ENCODE data around the gene ISCU. TPM values are rescaled to one million over a fixed set of nuclear protein-coding genes. Genes with fewer than 3 reads are reported as not detected.

Gene ISCU
- total RNA-seq, 1 experiment from 2014 or later: 157 TPM

GRCh38 chr12:108598553-108599250, 36.3 kb downstream of the ISCU start:
- in situ Hi-C loops (cut with HindIII; ENCODE audit: low sequenced_read_pairs): no loop called here
- no peak for DNase-seq (ENCODE audit: low spot score)

DNA sequence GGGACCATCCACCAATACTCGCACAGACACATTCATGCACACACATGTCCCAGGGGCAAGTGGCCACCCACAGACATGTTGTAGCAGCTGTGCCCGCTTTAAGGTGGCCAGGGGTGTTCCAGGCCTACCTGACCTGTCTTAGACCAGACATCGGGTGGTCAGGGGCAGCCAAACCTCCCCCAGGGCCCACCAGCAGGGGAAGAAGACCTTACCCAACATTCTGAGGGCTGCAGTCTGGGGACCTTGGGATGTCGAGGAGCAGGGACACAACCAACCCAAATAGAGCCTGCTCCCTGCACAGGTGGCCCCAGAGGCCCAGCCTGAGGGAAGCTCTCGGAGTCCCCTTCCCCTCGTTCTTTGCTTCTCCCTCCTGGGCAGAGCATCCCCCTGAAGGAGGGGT, 37.1 kb downstream of the ISCU start:
- in situ Hi-C loops (cut with HindIII; ENCODE audit: low sequenced_read_pairs): no loop called here
- no peak for DNase-seq (ENCODE audit: low spot score)

GRCh38 chr12:108599948-108600701, 37.7 kb downstream of the ISCU start:
- in situ Hi-C loops (cut with HindIII; ENCODE audit: low sequenced_read_pairs): no loop called here
- no peak for DNase-seq (ENCODE audit: low spot score)

- DNase-seq (ENCODE audit: low spot score): no peak
- in situ Hi-C loops (cut with HindIII; ENCODE audit: low sequenced_read_pairs): no loop called here
These were observed 38.3 kb downstream of the ISCU start for GRCh38 chr12:108600702-108601007.

- in situ Hi-C loops (cut with HindIII; ENCODE audit: low sequenced_read_pairs): no loop called here
- DNase-seq (ENCODE audit: low spot score): no peak
These were observed 39.9 kb downstream of the ISCU start for GRCh38 chr12:108602209-108602705.

DNA sequence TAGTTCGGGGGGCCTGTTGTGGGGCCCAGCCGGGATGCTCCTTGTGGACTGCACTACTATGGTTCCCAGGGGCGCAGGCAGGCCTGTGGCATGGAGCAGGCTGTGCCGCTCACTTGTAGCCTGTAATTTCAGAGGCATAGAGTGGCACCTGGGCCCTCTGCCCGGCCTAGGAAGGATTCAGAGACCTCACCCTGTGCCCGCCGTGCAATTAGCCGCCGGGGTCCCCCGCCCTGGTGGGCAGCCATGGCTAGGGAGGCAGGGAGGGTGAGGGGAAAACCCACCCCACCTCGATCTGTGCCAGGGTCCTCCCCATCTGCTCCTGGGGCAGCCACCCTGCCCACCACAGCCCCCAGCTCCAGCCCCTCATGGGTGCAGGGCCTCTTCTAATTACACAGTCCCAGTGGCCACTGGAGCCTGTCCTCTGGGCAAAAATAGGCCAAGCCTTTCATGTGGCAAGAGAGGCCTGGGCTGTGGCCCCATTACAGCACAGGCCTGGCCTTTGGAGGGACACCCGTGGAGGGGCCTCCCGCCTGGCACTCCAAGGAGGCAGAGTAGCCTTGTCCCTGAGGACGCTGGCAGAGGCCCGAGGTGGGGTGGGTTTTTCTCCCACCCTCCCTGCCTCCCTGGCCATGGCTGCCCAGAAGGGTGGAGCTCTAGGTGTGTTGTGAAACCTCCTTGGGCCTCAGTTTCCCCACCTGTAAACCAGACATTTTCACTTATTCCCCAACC, 40.7 kb downstream of the ISCU start:
- in situ Hi-C loops (cut with HindIII; ENCODE audit: low sequenced_read_pairs): no loop called here
- DNase-seq (ENCODE audit: low spot score): no peak

DNA sequence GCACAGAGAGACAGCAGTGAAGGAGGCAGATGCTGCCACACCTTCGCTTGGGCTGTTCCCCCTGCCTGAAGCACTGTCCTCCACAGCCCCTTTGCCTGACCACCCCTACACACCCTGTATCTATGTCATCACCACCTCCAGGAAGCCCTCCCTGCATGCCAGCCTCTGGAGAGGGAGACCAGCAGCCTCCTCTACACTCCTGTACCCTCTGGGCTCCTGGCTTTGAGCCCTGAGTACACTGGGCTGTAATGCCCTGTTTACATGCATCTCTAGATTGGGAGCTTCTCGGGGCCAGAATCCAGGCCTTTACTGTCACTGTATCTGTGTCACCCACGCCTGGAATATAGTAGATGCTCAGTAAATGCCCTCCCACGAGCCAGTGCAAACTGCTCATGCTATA, 41.3 kb downstream of the ISCU start:
- in situ Hi-C loops (cut with HindIII; ENCODE audit: low sequenced_read_pairs): no loop called here

DNA sequence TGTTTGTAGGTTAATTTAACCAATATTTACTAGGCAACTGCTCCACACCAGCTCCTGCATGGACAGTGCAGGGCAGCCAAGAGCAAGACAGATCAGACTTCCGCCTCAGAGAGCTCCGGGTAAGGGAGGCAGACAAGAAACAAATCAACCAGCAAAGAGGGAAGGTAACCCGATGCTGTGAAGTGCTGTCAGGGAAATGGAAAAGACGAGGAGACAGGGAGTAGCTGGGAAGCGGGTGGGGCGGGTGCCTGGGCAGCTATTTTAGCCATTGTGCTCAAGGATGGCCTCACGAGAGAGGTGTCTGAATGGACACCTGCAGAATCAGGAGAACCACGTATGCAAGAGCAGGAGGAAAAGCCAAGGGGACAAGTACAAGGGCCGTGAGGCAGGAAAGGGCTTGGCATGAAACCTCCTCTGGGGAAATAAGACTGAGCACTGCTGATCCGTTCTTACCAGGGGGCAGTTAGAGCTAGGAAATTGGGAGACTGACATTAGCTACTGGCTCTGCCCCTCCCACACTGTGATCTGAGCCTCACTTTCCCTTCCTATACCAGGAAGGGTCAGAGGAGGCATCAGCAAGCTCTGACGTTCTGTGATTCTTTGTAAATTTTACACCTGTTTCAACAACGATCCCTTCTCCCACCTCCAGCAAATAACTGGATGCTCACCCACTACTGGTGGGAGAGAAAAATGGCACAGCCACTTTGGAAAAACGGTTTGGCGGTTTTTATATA, 42.0 kb downstream of the ISCU start:
- no peak for DNase-seq (ENCODE audit: low spot score)
- in situ Hi-C loops (cut with HindIII; ENCODE audit: low sequenced_read_pairs): no loop called here

More for the DNA sequence above, 41.3 kb downstream of the ISCU start:
- no peak for DNase-seq (ENCODE audit: low spot score)

DNA sequence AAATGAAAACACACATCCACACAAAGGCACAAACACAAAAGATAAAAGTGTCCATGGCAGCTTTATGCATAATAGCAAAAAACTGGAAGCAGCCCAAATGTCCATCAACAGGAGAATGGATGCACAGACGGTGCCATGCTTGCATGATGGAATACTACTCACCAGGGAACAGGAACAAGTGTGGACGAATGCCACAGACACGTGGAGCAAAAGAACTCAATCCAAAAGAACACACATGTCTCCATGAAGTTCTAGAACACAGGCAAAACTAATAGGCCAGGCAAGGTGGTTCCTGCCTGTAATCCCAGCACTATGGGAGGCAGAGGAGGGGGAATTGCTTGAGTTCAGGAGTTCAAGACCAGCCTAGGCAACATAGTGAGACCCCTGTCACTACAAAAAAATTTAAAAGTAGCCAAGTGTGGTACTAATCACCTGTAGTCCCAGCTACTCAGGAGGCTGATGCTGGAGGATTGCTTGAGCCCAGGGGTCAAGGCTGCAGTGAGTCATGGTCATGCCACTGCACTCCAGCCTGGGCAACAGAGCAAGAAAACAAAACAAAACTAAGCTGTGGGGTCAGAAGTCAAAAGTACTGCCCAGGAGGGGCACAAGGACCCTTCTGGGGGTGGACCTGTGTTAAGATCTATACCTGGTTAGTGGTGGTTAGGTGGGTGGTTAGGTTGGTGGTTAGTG, 42.7 kb downstream of the ISCU start:
- in situ Hi-C loops (cut with HindIII; ENCODE audit: low sequenced_read_pairs): no loop called here
- no peak for DNase-seq (ENCODE audit: low spot score)

DNA sequence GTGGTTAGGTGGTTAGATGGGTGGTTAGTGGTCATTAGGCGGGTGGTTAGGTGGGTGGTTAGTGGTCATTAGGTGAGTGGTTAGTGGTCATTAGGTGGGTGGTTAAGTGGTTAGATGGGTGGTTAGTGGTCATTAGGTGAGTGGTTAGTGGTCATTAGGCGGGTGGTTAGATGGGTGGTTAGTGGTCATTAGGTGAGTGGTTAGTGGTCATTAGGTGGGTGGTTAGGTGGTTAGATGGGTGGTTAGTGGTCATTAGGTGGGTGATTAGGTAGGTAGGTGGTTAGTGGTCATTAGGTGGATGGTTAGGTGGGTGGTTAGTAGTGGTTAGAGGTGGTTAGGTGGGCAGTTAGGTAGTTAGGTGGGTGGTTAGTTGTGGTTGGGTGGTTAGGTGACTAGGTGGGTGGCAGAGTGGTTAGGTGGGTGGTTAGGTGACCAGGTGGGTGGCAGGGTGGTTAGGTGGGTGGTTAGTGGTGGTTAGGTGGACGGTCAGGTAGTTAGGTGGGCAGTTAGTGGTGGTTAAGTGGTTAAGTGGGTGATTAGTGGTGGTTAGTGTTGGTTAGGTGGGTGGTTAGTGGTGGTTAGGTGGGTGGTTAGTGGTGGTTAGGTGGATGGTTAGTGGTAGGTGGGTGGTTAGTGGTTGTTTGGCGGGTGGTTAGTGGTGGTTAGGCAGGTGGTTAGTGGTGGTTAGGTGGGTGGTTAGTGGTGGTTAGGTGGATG, 43.5 kb downstream of the ISCU start:
- in situ Hi-C loops (cut with HindIII; ENCODE audit: low sequenced_read_pairs): no loop called here
- DNase-seq (ENCODE audit: low spot score): no peak

DNA sequence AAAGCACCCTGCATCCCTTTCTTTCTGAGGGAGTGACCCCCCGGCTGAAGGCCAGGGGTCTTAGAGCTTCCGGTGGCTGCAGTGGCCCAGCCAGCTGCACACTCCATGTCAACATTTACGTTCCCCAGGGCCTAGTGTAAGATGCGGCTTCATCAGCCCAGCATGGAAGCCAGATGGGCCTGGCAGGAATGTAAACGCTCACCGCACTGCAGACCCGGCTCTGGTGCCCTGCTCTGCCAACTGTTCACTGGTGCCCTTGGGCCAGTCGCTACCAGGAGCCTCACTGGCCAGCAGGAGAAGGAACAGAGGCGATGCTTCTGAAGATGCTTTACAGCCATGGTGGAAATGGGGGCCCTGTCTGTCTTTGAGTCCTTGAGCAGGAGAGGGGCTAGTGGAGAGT, 44.1 kb downstream of the ISCU start:
- in situ Hi-C loops (cut with HindIII; ENCODE audit: low sequenced_read_pairs): no loop called here
- no peak for DNase-seq (ENCODE audit: low spot score)

- in situ Hi-C loops (cut with HindIII; ENCODE audit: low sequenced_read_pairs): no loop called here
These were observed 45.7 kb downstream of the ISCU start for GRCh38 chr12:108607981-108608600.

GRCh38 chr12:108608616-108609015, 46.2 kb downstream of the ISCU start:
- no peak for DNase-seq (ENCODE audit: low spot score)
- in situ Hi-C loops (cut with HindIII; ENCODE audit: low sequenced_read_pairs): no loop called here

More at GRCh38 chr12:108607981-108608600, 45.7 kb downstream of the ISCU start:
- no peak for DNase-seq (ENCODE audit: low spot score)

- no peak for DNase-seq (ENCODE audit: low spot score)
- in situ Hi-C loops (cut with HindIII; ENCODE audit: low sequenced_read_pairs): no loop called here
These were observed 47.3 kb downstream of the ISCU start for GRCh38 chr12:108609537-108610335.

GRCh38 chr12:108610336-108610815, 48.0 kb downstream of the ISCU start:
- in situ Hi-C loops (cut with HindIII; ENCODE audit: low sequenced_read_pairs): no loop called here
- no peak for DNase-seq (ENCODE audit: low spot score)

- no peak for DNase-seq (ENCODE audit: low spot score)
- in situ Hi-C loops (cut with HindIII; ENCODE audit: low sequenced_read_pairs): no loop called here
These were observed 48.6 kb downstream of the ISCU start for GRCh38 chr12:108610856-108611605.
